HepG2 (cell line): ENCODE measurements around the gene TMEM95. TPM values are rescaled to one million over a fixed set of nuclear protein-coding genes. Genes with fewer than 3 reads are reported as not detected.

Source experiments
- BHLHE40 ChIP-seq: IDR thresholded peaks from 2 replicates; pipeline ENCODE4 v1.6.1; 2011; ENCODE audit warnings: low read length, improper control_type of control experiment
- CREB3 ChIP-seq: sonication (generic); formaldehyde crosslinking; IDR thresholded peaks from 2 replicates; pipeline ENCODE4 v1.5.0; 2020; ENCODE audit warnings: missing genetic modification reagents
- NFATC3 ChIP-seq: sonication (generic); formaldehyde crosslinking; IDR thresholded peaks from 2 replicates; pipeline ENCODE4 v1.5.1; 2020; ENCODE audit warnings: mild to moderate bottlenecking, missing genetic modification reagents
- NFE2L1 ChIP-seq: sonication (generic); formaldehyde crosslinking; IDR thresholded peaks from 2 replicates; pipeline ENCODE4 v1.4.0; 2020; ENCODE audit warnings: missing genetic modification reagents, mild to moderate bottlenecking, borderline replicate concordance
- RXRA ChIP-seq: sonication (generic); formaldehyde crosslinking; IDR thresholded peaks from 2 replicates; pipeline ENCODE4 v1.5.1; 2020; ENCODE audit warnings: missing genetic modification reagents
- RXRB ChIP-seq: IDR thresholded peaks from 2 replicates; pipeline ENCODE4 v1.6.1; 2016; ENCODE audit warnings: borderline replicate concordance, missing genetic modification reagents, missing compliant biosample characterization
- TFE3 ChIP-seq: IDR thresholded peaks from 2 replicates; pipeline ENCODE4 v1.6.1; 2016
- UBTF ChIP-seq: sonication (generic); formaldehyde crosslinking; IDR thresholded peaks from 2 replicates; pipeline ENCODE4 v1.4.0; 2020; ENCODE audit warnings: mild to moderate bottlenecking, missing genetic modification reagents
- ZHX2 ChIP-seq, 2 experiments: sonication (generic) in 1 of 2; formaldehyde crosslinking in 1 of 2; IDR thresholded peaks; 2 replicates each; pipeline versions ENCODE4 v1.6.1 to v1.9.0; 2014 to 2022; ENCODE audit warnings: antibody characterized with exemption in 1 of 2, borderline replicate concordance in 1 of 2, inconsistent platforms in 1 of 2, low read depth in 1 of 2, missing genetic modification reagents in 1 of 2
- ZNF280D ChIP-seq: sonication (generic); formaldehyde crosslinking; IDR thresholded peaks from 2 replicates; pipeline ENCODE4 v1.5.1; 2020; ENCODE audit warnings: mild to moderate bottlenecking, missing genetic modification reagents
- ZNF772 ChIP-seq: sonication (generic); formaldehyde crosslinking; IDR thresholded peaks from 2 replicates; pipeline ENCODE4 v1.5.0; 2020; ENCODE audit warnings: mild to moderate bottlenecking, missing genetic modification reagents
- polyA plus RNA-seq, 8 experiments: library from polyadenylated mRNA; depleted of rRNA in 3 of 8; stranded (reverse) in 7 of 8; unstranded in 1 of 8; fragments of >200 nt; fragmentation: Illumina TruSeq in 4 of 8; extraction: Trizol in 4 of 8; gene quantifications; 2 replicates each; pipeline versions ENCODE4 v1.2.1 to v1.2.3, GENCODE V29; 2011 to 2016; ENCODE audit warnings: low read depth in 4 of 8, missing spikeins in 1 of 8, mixed read lengths in 1 of 8; ENCODE audit not compliant: insufficient read depth in 1 of 8
- total RNA-seq, 5 experiments: library from RNA; depleted of rRNA; stranded (reverse); fragments of >200 nt; fragmentation: Illumina TruSeq; extraction: Trizol; gene quantifications; 2 replicates each; pipeline ENCODE4 v1.2.3, GENCODE V29; 2016; ENCODE audit warnings: low read depth in 1 of 5

The TMEM95 gene
- total and polyA plus RNA-seq, 2 of the 13 experiments (the other 11 are each of a cell fraction or from before 2014, with no cell fraction given) = not detected

GRCh38 chr17:7394452-7395191 lies 39.7 kb downstream of the TMEM95 start, which contains the start of gene PLSCR3 (continued):
- no peak for TF ChIP-seq ZHX2 (IDR thresholded peaks at IDR 0.05; ENCODE audit: low read depth)
- peak; percentile 55; the same call in 1 of the 2 replicates for TF ChIP-seq ZHX2 (CRISPR knock-in tag; IDR thresholded peaks at IDR 0.05; ENCODE audit: borderline replicate concordance)
- no peak for TF ChIP-seq RXRB (CRISPR knock-in tag)
- no peak for TF ChIP-seq BHLHE40
- peak; percentile 79; the same call in 1 of the 2 replicates for TF ChIP-seq CREB3
- TF ChIP-seq ZNF772 = peak; percentile 70; the same call in 1 of the 2 replicates
- peak; percentile 42; the same call in 1 of the 2 replicates for TF ChIP-seq NFE2L1 (CRISPR knock-in tag)
- 0 out of 2 replicates have a peak, but pooled peaks have one; percentile 56 for TF ChIP-seq ZNF280D (CRISPR knock-in tag)
- TF ChIP-seq NFATC3 (CRISPR knock-in tag) = peak; percentile 26; the same call in 1 of the 2 replicates
- peak; percentile 73 for TF ChIP-seq RXRA (CRISPR knock-in tag)
- peak; percentile 78 for TF ChIP-seq UBTF (CRISPR knock-in tag)
- no peak for TF ChIP-seq TFE3 (CRISPR knock-in tag)
